SK-N-SH (cell line): ENCODE measurements around the gene DOCK10. TPM values are rescaled to one million over a fixed set of nuclear protein-coding genes. Genes with fewer than 3 reads are reported as not detected.
A peak's percentile ranks its signal among the peaks of the same experiment; 100 is the strongest.

Experiments used
- CTCF ChIA-PET: fragments of 300-600, 350-600 bp; formaldehyde crosslinking; extraction: SDS; loops from one replicate; lab custom pipeline; 2021; lab: Yijun Ruan, JAX
- POLR2A ChIA-PET: fragments of 350-600 bp; sonication (Branson Sonifier 250); formaldehyde crosslinking; extraction: SDS; loops from one replicate; lab custom pipeline; 2020; ENCODE audit warnings: antibody characterized with exemption, inconsistent platforms; lab: Yijun Ruan, JAX
- DNase-seq: peaks from one replicate; pipeline ENCODE4 v3.0.0; 2012
- H2AFZ ChIP-seq: fragments of 200-600 bp; sonication (generic); 2 replicates; pipeline ENCODE4 v1.8.1; 2016; ENCODE audit warnings: antibody characterized with exemption, mild to moderate bottlenecking, low read depth
- H3F3A ChIP-seq: fragments of 200-600 bp; sonication (generic); replicated peaks from 2 replicates; pipeline ENCODE3; 2016; ENCODE audit warnings: antibody characterized with exemption, mild to moderate bottlenecking; ENCODE audit not compliant: insufficient read depth
- H3K27ac ChIP-seq, 2 experiments: fragments of 200-500 bp in 1 of 2; fragments of 200-600 bp in 1 of 2; sonication (Bioruptor generic) in 1 of 2; sonication (generic), shearing (Covaris generic) in 1 of 2; 2 replicates each; pipeline versions ENCODE4 v1.5.1 to v1.6.1; 2014 to 2016; ENCODE audit warnings: low read depth in 2 of 2, inconsistent platforms in 1 of 2, low read length in 1 of 2, mild to moderate bottlenecking in 1 of 2, mixed read lengths in 1 of 2
- H3K27me3 ChIP-seq: fragments of 200-600 bp; sonication (generic), shearing (Covaris generic); 2 replicates; pipeline ENCODE4 v1.6.1; 2016; ENCODE audit warnings: mixed run types; ENCODE audit not compliant: insufficient read depth
- H3K36me3 ChIP-seq, 2 experiments: fragments of 200-500 bp in 1 of 2; fragments of 200-600 bp in 1 of 2; sonication (Bioruptor generic) in 1 of 2; sonication (generic) in 1 of 2; replicated peaks in 1 of 2; 2 replicates each; pipeline versions ENCODE3 to v1.5.1; 2014 to 2016; ENCODE audit warnings: low read length in 1 of 2, mild to moderate bottlenecking in 1 of 2; ENCODE audit not compliant: insufficient read depth in 2 of 2, control insufficient read depth in 1 of 2
- H3K4me1 ChIP-seq, 2 experiments: fragments of 200-500 bp in 1 of 2; fragments of 200-600 bp in 1 of 2; sonication (Bioruptor generic) in 1 of 2; sonication (generic), shearing (Covaris generic) in 1 of 2; 2 replicates each; pipeline versions ENCODE4 v1.5.1 to v1.6.1; 2014 to 2016; ENCODE audit warnings: low read depth in 1 of 2, low read length in 1 of 2, mixed run types in 1 of 2; ENCODE audit not compliant: insufficient read depth in 2 of 2, control insufficient read depth in 1 of 2
- H3K4me2 ChIP-seq: fragments of 200-600 bp; sonication (generic), shearing (Covaris generic); 2 replicates; pipeline ENCODE4 v1.6.1; 2017; ENCODE audit warnings: mixed run types
- H3K4me3 ChIP-seq, 2 experiments: fragments of 200-500 bp in 1 of 2; fragments of 200-600 bp in 1 of 2; sonication (Bioruptor generic) in 1 of 2; sonication (generic), shearing (Covaris generic) in 1 of 2; 2 replicates each; pipeline versions ENCODE4 v1.5.1 to v1.8.1; 2014 to 2016; ENCODE audit warnings: low read depth in 2 of 2, inconsistent platforms in 1 of 2, low read length in 1 of 2, mild to moderate bottlenecking in 1 of 2, mixed read lengths in 1 of 2, moderate library complexity in 1 of 2
- H3K79me2 ChIP-seq: fragments of 200-600 bp; sonication (generic); 2 replicates; pipeline ENCODE4 v1.8.1; 2017; ENCODE audit warnings: mild to moderate bottlenecking; ENCODE audit not compliant: insufficient read depth
- H3K9ac ChIP-seq: fragments of 200-600 bp; sonication (generic); 2 replicates; pipeline ENCODE4 v1.6.1; 2017; ENCODE audit warnings: mixed run types
- H3K9me2 ChIP-seq: fragments of 200-600 bp; sonication (generic); 2 replicates; pipeline ENCODE4 v1.6.1; 2017; ENCODE audit warnings: mixed run types
- H3K9me3 ChIP-seq: fragments of 200-600 bp; sonication (generic); 2 replicates; pipeline ENCODE4 v1.6.1; 2017; ENCODE audit warnings: mixed run types, mild to moderate bottlenecking, moderate library complexity
- H4K20me1 ChIP-seq: fragments of 200-600 bp; sonication (generic); 2 replicates; pipeline ENCODE4 v1.6.1; 2017; ENCODE audit warnings: mild to moderate bottlenecking, mixed run types; ENCODE audit not compliant: insufficient read depth
- ELF1 ChIP-seq: IDR thresholded peaks from 2 replicates; pipeline ENCODE4 v1.4.0; 2012
- EP300 ChIP-seq, 2 experiments: IDR thresholded peaks; 2 replicates each; pipeline versions ENCODE4 v1.4.0 to v1.6.1; 2012; ENCODE audit warnings: borderline replicate concordance in 1 of 2, low read depth in 1 of 2, low read length in 1 of 2
- EZH2phosphoT487 ChIP-seq: fragments of 200-600 bp; sonication (generic); IDR thresholded peaks from 2 replicates; pipeline ENCODE4 v1.6.1; 2017; ENCODE audit warnings: low read depth, mixed run types, mild to moderate bottlenecking, antibody characterized with exemption, moderate library complexity, borderline replicate concordance
- FOXJ3 ChIP-seq: sonication (generic); formaldehyde crosslinking; IDR thresholded peaks from 2 replicates; pipeline ENCODE4 v1.5.1; 2020; ENCODE audit warnings: mild to moderate bottlenecking, missing genetic modification reagents
- GATA2 ChIP-seq: sonication (generic); formaldehyde crosslinking; IDR thresholded peaks from 2 replicates; pipeline ENCODE4 v1.5.0; 2020; ENCODE audit warnings: mild to moderate bottlenecking, missing genetic modification reagents
- JUND ChIP-seq: IDR thresholded peaks from 2 replicates; pipeline ENCODE4 v1.4.0; 2012
- MXI1 ChIP-seq: IDR thresholded peaks from 2 replicates; pipeline ENCODE4 v1.6.1; 2012; ENCODE audit warnings: mild to moderate bottlenecking, low read depth, low read length, improper control_type of control experiment
- NFIC ChIP-seq: IDR thresholded peaks from 2 replicates; pipeline ENCODE4 v1.4.0; 2012; ENCODE audit warnings: borderline replicate concordance
- NRF1 ChIP-seq: IDR thresholded peaks from 2 replicates; pipeline ENCODE4 v1.6.1; 2012; ENCODE audit warnings: low read depth, mild to moderate bottlenecking, low read length
- POLR2AphosphoS5 ChIP-seq: IDR thresholded peaks from 2 replicates; pipeline ENCODE4 v1.6.1; 2012; ENCODE audit warnings: low read depth, low read length
- RAD21 ChIP-seq: IDR thresholded peaks from 2 replicates; pipeline ENCODE4 v1.6.1; 2012; ENCODE audit warnings: mild to moderate bottlenecking, low read length
- RCOR1 ChIP-seq: fragments of 150-350 bp; IDR thresholded peaks from 2 replicates; pipeline ENCODE4 v1.6.1; 2017; ENCODE audit warnings: antibody characterized with exemption, low read length
- RFX5 ChIP-seq: IDR thresholded peaks from 2 replicates; pipeline ENCODE4 v1.6.1; 2012; ENCODE audit warnings: mild to moderate bottlenecking, improper control_type of control experiment, low read length
- RXRA ChIP-seq: IDR thresholded peaks from 2 replicates; pipeline ENCODE4 v1.4.0; 2012; ENCODE audit warnings: low read depth, mild to moderate bottlenecking, borderline replicate concordance
- SIN3A ChIP-seq: IDR thresholded peaks from 2 replicates; pipeline ENCODE4 v1.6.1; 2012; ENCODE audit warnings: low read depth, mild to moderate bottlenecking, low read length, moderate library complexity, borderline replicate concordance
- YY1 ChIP-seq: IDR thresholded peaks from 2 replicates; pipeline ENCODE4 v1.4.0; 2012; ENCODE audit warnings: low read depth, mild to moderate bottlenecking
- WGBS: methylation state at CpG from one replicate; pipeline ENCODE4 v1.1.6; 2017; ENCODE audit warnings: low lambda C conversion rate; 5-methylcytosine and 5-hydroxymethylcytosine counted together
- polyA plus RNA-seq, 3 experiments: library from polyadenylated mRNA; depleted of rRNA; stranded (reverse); fragments of >200 nt; gene quantifications; 2 replicates each; pipeline ENCODE4 v1.2.3, GENCODE V29; 2012
- TF ChIP-seq, protein P1 (sequence below): IDR thresholded peaks from 2 replicates; pipeline ENCODE4 v1.4.0; 2012; ENCODE audit warnings: low read depth, borderline replicate concordance
- TF ChIP-seq, protein P2 (sequence below): fragments of 150-350 bp; IDR thresholded peaks from 2 replicates; pipeline ENCODE4 v1.6.1; 2017; ENCODE audit warnings: antibody characterized with exemption, low read length, low read depth, borderline replicate concordance
- TF ChIP-seq, protein P3 (sequence below): IDR thresholded peaks from 2 replicates; pipeline ENCODE4; 2012

Gene DOCK10
- polyA plus RNA-seq, 1 of the 3 experiments (the other 2 are of a cell fraction) = 24.1 TPM

DNA sequence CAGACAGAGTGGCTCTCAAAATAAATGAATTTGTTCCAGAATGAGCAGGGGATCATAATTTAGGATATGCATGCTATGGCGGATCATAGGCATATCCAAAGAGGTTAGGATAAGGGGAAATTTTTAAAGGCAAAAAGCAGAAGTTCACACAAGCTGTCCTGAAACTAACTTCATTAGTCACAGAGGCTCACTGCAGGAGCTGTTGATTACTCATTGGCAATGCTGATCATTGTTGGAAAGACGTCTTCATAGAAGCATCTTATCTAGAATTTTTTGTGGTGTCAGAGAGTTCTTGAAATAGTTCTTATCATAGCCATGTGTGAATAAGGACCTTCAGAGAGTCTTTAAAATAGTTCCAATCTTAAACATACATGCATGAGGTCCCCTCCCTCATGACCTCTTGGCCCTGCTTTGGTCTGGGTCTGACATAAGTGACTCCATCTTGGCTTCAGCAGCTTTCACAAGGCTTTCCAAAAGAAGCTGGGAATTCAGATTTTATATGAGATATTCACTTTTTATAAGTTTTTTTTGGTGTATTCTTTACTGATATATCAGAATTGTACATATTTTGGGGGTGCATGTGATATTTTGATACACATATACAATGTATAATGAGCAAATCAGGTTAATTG lies 318.6 kb downstream of the DOCK10 start (continued):
- no peak for TF ChIP-seq RAD21
- no peak for TF ChIP-seq ELF1
- TF ChIP-seq SIN3A = no peak
- TF ChIP-seq, protein P1, sequence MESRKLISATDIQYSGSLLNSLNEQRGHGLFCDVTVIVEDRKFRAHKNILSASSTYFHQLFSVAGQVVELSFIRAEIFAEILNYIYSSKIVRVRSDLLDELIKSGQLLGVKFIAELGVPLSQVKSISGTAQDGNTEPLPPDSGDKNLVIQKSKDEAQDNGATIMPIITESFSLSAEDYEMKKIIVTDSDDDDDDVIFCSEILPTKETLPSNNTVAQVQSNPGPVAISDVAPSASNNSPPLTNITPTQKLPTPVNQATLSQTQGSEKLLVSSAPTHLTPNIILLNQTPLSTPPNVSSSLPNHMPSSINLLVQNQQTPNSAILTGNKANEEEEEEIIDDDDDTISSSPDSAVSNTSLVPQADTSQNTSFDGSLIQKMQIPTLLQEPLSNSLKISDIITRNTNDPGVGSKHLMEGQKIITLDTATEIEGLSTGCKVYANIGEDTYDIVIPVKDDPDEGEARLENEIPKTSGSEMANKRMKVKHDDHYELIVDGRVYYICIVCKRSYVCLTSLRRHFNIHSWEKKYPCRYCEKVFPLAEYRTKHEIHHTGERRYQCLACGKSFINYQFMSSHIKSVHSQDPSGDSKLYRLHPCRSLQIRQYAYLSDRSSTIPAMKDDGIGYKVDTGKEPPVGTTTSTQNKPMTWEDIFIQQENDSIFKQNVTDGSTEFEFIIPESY = no peak
- no peak for TF ChIP-seq FOXJ3 (CRISPR knock-in tag)

DNA sequence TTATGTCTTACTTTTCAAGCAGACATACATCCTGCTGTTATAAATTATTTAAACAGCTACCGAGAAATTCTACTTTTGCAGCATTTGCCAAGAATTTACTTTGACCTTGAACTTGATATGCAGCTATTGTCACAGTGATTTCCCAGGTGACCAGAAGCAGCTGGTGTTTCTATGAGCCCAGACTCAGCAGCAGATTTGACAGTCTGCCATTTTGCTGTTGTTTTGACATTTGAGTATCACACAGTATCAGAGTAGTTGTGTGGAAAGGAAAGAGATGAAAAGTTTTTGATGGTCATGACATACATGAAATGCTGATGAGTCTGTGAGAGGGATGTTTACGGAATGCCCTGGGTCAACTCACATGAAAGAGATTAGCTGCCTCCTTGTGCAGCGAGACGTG lies 319.5 kb downstream of the DOCK10 start:
- ChIA-PET CTCF (interaction anchor here (1.2 kb wide), 1 partner anchor 72 kb away, joined by 4 read pairs; no protein-coding TSS in a partner anchor), POLR2A (no interaction called here)
- no peaks in the 10 kb centered on the region for H3K79me2 ChIP-seq
- no peak overlapping the region for H3K4me3 ChIP-seq
- no peak overlapping the region for H2AFZ ChIP-seq
- DNase-seq = no peak
- no peaks in the 10 kb centered on the region for H3K9me3 ChIP-seq
- H3K9ac ChIP-seq = no peak overlapping the region
- no peaks in the 10 kb centered on the region for H3K9me2 ChIP-seq
- H3K27me3 ChIP-seq = no peaks in the 10 kb centered on the region
- TF ChIP-seq RAD21 = no peak
- TF ChIP-seq, protein P1 = no peak
- TF ChIP-seq POLR2AphosphoS5 = no peak
- TF ChIP-seq, protein P2, sequence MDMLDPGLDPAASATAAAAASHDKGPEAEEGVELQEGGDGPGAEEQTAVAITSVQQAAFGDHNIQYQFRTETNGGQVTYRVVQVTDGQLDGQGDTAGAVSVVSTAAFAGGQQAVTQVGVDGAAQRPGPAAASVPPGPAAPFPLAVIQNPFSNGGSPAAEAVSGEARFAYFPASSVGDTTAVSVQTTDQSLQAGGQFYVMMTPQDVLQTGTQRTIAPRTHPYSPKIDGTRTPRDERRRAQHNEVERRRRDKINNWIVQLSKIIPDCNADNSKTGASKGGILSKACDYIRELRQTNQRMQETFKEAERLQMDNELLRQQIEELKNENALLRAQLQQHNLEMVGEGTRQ = no peak
- TF ChIP-seq GATA2 (CRISPR knock-in tag) = no peak
- TF ChIP-seq NFIC = no peak
- TF ChIP-seq SIN3A = no peak
- no peak for TF ChIP-seq YY1
- no peak for TF ChIP-seq RFX5
- TF ChIP-seq, protein P3, sequence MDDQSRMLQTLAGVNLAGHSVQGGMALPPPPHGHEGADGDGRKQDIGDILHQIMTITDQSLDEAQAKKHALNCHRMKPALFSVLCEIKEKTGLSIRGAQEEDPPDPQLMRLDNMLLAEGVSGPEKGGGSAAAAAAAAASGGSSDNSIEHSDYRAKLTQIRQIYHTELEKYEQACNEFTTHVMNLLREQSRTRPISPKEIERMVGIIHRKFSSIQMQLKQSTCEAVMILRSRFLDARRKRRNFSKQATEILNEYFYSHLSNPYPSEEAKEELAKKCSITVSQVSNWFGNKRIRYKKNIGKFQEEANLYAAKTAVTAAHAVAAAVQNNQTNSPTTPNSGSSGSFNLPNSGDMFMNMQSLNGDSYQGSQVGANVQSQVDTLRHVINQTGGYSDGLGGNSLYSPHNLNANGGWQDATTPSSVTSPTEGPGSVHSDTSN = no peak
- TF ChIP-seq EZH2phosphoT487 = no peak
- no peak for TF ChIP-seq RXRA
- no peak for TF ChIP-seq EP300 (IDR thresholded peaks at IDR 0.05; ENCODE audit: borderline replicate concordance in 1 of 2, low read depth in 1 of 2, low read length in 1 of 2)
- TF ChIP-seq NRF1 = no peak
- TF ChIP-seq RCOR1 = no peak
- no peak for TF ChIP-seq JUND
- TF ChIP-seq MXI1 = no peak
- H3F3A ChIP-seq = no peaks in the 10 kb centered on the region
- WGBS = 84% methylated on average over 4 of the region's 4 CpGs
- H3K27ac ChIP-seq = peak overlapping the region in 1 of 2 experiments; percentile 29; a peak in 1 of 4 replicates
- H4K20me1 ChIP-seq = no peaks in the 10 kb centered on the region
- no peak overlapping the region for H3K4me2 ChIP-seq
- no peaks in the 10 kb centered on the region; a peak in 1 of 4 replicates for H3K4me1 ChIP-seq
- H3K36me3 ChIP-seq = no peaks in the 10 kb centered on the region
